8988T (cell line): ENCODE data around the gene SPATA31A5.
"Not testable (repeated sequence)": the region's sequence is repeated elsewhere in the genome, so short reads cannot be mapped to it uniquely, and the experiment has no call there.

ENCODE experiments used
- DNase-seq: peaks from one replicate; pipeline ENCODE4 v3.0.0; 2011

SPATA31A5 gene

DNA sequence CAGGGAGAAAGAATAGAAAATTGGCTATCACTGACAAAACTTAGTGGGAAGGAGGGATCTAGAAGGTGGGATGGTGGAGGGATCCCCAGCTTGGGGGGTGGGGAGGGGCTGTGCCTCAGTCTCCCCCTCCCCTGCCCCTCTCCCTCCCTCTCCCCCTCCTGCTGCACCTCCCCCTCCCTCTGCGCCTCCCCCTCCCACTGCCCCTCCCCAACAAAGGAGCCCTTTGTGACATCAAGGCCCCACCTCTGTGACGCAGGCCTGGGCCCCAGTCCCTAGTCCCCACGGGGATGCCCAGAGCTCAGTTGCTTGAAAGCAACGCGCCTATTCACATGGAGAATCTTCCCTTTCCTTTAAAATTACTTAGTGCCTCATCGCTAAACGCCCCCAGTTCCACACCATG, at the start of gene SPATA31A5:
Gene SPATA31A5 (plus strand): TSS at position 301 of the 400 bp plus-strand sequence. CDS start 29 bp downstream, at position 330.
- DNase-seq = not testable (repeated sequence)

- DNase-seq = not testable (repeated sequence)
Measured at GRCh38 chr9:60962990-60963350, 48.8 kb downstream of the SPATA31A5 start.

DNA sequence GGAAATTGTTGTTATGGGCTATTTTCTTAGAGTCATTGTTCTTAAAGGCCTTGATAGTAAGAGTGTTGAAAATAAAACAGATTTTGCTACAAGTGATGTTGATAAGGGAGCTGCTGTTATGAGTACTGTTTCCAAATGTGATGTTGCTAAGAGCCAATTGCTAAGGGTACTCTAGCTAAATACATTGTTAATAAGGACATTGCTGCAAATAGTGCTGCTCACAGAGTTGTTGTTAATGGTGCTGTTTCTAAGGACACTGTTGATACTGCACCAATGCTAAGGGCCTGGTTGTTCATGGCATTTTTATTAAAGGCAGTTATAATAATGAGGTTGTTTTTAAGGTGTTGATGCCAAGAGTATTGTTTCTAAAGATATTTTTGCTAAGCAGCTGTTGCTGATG, 52.2 kb downstream of the SPATA31A5 start:
- DNase-seq = not testable (repeated sequence)
